ENCODE measurements around the gene MPL.

MPL gene

GRCh38 chr1:43337588-43337987 is at the start of gene MPL:
Gene MPL (plus strand): TSS chr1:43337818. CDS start chr1:43337849, 31 bp downstream.
- no peak for DNase-seq

- no peak for DNase-seq
These were observed 49.4 kb upstream of the MPL start for GRCh38 chr1:43288058-43288784.

GRCh38 chr1:43288785-43289706 is 48.6 kb upstream of the MPL start:
- no peak for DNase-seq

- DNase-seq: no peak
These were observed 45.4 kb upstream of the MPL start for GRCh38 chr1:43292216-43292615.

GRCh38 chr1:43292679-43293078 is 44.9 kb upstream of the MPL start:
- no peak for DNase-seq

GRCh38 chr1:43293176-43293575 is 44.4 kb upstream of the MPL start:
- DNase-seq: no peak

GRCh38 chr1:43293896-43294760 is 43.5 kb upstream of the MPL start:
- DNase-seq: no peak

GRCh38 chr1:43294761-43295160 is 42.9 kb upstream of the MPL start:
- no peak for DNase-seq

- DNase-seq: no peak
These were observed 41.4 kb upstream of the MPL start for GRCh38 chr1:43296207-43296606.

GRCh38 chr1:43298055-43298454 is 39.6 kb upstream of the MPL start:
- no peak for DNase-seq

- DNase-seq: no peak
These were observed 38.5 kb upstream of the MPL start for GRCh38 chr1:43299101-43299500.

- DNase-seq: no peak
These were observed 37.1 kb upstream of the MPL start, which contains the start of gene TIE1 for GRCh38 chr1:43300378-43301094. Gene TIE1 (plus strand): TSS chr1:43300982. CDS start chr1:43301072, 90 bp downstream.

- no peak for DNase-seq
These were observed 35.4 kb upstream of the MPL start for GRCh38 chr1:43302201-43302600.

- no peak for DNase-seq
These were observed 34.7 kb upstream of the MPL start for GRCh38 chr1:43302721-43303470.

GRCh38 chr1:43303471-43304313 is 33.9 kb upstream of the MPL start:
- DNase-seq: no peak

GRCh38 chr1:43304314-43304681 is 33.3 kb upstream of the MPL start:
- DNase-seq: no peak

- DNase-seq: no peak
These were observed 32.8 kb upstream of the MPL start for GRCh38 chr1:43304771-43305300.

- no peak for DNase-seq
These were observed 32.2 kb upstream of the MPL start for GRCh38 chr1:43305461-43305860.

GRCh38 chr1:43305926-43306687 is 31.5 kb upstream of the MPL start:
- no peak for DNase-seq

All from CD4-positive, alpha-beta T cell treated with Interleukin-21 for 1 hour (primary cell).